GM18505 (cell line): ENCODE results near the gene CDH20.
A peak's percentile ranks its signal among the peaks of the same experiment; 100 is the strongest.

ENCODE experiments used
- ATAC-seq: cut with Tn5 transposase; IDR thresholded peaks from one replicate; pipeline ENCODE4 v1.9.1; 2021; ENCODE audit not compliant: unreplicated experiment
- POLR2A ChIP-seq: IDR thresholded peaks from 4 replicates; pipeline ENCODE4 v1.6.1; 2011; ENCODE audit warnings: borderline replicate concordance; ENCODE audit not compliant: insufficient read depth, insufficient read length; ENCODE audit errors: extremely low read depth

The CDH20 gene

DNA sequence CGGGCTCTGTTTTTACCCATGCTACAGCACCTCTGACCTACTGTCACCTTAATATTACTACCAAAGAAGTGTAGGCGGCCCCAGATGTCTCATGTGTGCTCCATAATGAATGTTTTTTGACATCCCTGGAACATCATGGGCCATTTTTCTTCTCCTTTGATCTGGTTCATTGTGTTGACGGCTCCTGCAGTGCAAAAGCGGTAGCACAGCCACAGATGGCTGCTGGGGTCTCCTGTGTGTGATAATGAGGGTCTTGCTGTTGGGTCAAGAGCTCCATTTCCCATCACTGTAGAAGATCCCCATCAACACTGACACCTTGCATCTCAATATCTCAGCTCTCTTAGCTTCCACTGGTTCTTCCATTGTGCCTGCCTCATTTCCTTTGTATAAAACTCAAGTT lies 95.0 kb downstream of the CDH20 start:
- TF ChIP-seq POLR2A, result no peak
- no peak for ATAC-seq

DNA sequence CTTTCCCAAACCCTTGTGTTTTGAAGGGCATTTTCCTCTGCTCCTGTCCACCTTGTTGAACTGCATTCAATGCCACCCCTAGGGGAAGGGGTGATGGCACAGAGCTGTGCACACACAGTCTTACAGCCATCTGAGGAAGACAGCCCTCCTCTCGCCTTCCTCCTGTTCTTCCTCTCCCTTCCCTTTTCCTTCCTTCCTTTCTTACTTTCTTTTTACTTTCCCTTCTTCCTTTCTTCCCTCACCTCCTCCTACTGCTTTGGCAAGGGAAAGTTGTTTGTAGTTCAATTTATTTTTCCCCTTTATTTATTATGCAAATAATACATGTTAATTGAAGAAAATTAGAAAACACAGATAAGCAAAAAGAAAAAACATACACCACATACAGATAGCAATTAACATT lies 99.4 kb downstream of the CDH20 start:
- TF ChIP-seq POLR2A, result no peak
- ATAC-seq, result no peak

DNA sequence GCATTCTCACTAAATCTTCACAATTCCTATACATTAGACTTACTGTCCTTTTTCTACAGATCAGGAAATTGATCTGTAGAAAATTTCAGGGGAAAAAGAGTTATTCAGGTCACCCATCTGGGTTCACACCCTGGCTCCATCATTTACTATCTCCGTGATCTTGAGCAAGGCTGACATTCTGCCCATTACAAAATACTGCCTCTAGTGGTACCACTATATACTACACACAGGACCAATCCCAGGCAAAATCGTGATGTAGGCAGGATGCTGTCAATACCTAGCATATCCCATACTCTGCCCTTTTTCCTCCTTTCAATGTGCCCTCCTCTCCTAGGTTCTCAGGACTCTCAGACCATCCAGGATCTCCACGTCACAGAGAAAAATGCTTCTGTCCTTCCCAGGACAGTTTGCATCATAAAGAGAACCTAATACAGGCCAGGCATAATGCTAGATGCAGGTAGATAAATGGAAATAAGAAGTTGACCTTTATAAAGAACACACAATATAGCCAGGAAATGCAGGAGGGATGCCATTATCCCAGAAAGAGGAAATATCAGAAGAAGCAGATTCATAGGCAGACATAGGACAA lies 101.9 kb downstream of the CDH20 start:
- ATAC-seq, result peak; percentile 94
- no peak for TF ChIP-seq POLR2A

DNA sequence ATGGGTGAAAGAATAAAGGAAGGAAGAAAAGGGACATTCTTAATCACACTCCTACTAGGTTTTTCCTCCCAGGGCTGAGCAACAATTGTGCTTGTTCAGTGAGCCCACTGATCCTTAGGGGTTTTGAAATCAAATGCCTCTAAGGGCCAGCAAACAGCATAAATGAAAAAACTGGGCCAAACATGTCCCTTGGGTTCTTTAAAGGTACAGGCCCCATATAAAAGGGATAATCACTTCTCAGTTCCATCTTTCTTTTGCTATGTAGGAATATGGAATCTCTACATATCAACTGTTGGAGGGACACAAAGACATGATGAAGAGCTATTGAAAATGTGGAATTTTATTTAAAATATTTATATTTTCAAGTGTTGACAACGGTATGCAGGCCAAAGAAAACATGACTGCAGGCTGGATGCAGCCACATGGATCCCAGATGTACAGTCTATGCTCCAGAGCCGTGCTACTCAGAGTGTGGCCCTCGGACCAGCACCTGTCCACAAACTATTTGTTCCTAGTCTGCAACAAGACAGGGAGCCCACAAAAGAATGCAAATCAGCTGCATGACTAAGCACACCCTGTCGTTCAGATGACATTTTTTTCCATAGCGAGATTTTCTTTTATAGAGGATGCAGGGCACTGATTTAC lies 110.0 kb downstream of the CDH20 start:
- TF ChIP-seq POLR2A, result no peak
- ATAC-seq, result no peak

DNA sequence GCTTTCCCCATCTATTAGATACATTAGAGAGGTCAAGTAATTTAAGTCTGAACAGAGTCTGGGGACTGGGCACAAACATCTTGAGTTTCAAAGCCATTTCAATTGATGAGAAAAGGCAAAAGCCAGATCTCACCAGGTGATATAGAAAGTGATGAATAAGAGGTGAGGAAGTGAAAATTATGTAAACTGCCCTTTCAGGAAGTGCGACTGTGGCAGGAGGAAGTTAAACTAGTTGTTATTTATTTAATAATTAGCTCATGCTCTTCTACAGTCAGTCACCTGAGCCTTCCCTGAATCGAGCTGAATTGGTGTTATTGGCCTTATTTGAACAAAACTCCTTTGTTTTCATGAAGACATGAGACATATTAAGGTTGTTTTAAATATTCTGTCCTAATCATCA lies 115.1 kb downstream of the CDH20 start:
- TF ChIP-seq POLR2A, result no peak
- peak; percentile 94 for ATAC-seq

DNA sequence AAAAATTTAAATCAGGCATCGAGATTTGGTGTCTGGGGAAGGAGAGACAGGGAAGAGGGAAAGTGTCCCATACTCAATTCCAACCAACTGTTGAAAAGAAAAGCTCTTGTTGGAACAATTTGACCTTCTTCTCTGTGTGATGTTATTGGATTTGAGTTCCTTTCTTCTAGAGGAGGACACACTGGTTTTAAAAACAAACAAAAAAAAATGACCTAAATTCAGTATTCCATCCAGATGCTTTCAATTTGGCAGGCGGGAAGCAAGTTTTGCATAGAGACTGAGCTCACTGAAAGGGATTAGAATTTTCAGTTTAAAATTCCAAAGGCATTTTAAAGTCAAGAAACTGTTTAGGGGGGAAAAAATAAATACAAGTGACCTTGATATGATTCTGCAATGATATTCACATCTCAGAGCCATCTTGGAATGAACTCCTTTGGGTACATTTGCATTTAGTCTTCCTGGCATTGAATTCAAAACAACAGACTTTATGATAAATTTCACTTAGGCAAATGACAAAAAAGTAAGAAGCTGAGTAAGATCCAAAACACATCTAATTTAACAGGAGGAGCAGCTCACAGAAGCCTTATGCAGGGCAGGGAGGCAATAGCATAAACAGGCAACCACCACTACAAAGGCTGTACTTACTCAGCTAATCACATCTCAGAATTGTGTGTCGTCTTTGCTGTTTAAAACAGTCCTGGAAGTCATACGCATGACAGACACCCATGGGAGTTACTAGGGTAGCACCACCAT lies 126.8 kb downstream of the CDH20 start:
- TF ChIP-seq POLR2A, result no peak
- no peak for ATAC-seq

DNA sequence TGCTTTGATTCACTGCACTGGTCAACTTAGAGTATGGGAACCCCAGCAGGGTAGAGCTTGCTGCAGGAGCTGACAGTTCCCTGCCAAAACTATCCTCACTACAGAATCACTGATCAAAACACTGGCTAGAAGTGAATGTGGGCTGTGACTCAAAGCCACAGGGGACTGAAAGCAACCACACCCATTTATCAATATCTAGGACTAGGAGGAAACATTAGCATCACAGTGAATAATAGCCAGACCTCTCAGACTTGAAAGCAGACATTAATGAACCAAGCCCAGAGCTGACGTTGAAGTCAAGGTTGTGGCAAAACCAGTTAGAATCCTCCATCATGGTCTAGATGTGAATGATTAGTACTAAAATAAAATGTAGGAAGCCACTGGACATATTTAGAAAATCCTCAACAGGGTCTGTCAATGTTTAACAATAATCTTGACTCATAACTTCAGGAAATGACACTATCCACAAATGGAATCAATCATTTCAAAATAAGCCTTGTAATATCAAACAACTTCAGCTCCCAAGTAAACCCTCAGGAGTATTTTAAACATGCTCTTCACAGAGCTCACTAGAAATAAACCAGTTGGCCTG lies 131.4 kb downstream of the CDH20 start:
- no peak for TF ChIP-seq POLR2A
- ATAC-seq, result no peak

DNA sequence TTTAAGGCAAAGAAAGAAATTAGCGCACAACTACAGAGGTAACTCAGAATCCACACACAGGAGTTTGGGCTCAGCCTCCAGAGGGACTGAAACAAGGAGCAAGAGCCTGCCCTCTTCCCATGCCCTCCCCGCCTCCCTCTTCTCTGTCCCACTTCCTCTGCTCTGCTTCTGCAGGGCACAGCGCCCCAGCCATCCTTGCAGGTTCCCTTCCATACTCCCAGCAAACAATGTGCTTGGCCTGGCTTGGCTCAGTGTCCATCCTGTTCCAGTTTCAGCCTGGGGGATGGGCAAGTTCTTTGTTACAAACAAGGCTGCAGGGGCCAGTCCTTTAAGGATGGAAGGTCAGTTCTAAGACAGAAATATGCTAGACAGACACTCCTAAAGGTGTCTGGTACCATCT lies 133.5 kb downstream of the CDH20 start:
- ATAC-seq, result no peak
- no peak for TF ChIP-seq POLR2A

DNA sequence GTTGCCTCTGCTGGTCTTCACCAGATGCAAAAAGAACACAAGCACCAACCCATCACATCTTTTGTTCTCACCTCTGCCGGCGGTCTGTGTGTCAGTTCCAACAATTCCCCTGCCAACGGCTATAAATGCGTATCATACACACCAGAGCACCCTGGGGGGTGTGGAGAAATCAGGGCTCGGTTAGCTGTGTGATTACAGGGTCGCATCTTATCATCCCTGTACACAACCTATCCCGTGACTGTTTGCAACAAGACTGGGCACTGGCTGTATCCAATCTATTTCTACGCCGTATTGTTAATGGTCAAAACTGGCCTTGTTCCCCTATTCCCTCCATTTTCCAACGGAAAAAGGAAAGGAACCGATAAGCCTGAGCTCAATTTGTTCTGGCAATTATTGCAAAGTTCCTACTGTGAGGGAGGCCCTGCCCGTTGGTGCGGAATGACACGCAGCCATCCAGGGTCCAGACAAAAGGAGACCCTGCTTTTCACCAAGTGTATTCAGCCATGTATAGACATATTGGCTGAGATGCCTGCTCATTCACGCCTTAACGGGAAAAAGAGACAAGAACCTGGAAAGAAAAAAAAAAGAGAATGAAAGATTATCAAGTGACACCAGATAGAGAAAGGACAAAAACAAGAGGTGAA lies 136.9 kb downstream of the CDH20 start:
- no peak for ATAC-seq
- TF ChIP-seq POLR2A, result no peak

DNA sequence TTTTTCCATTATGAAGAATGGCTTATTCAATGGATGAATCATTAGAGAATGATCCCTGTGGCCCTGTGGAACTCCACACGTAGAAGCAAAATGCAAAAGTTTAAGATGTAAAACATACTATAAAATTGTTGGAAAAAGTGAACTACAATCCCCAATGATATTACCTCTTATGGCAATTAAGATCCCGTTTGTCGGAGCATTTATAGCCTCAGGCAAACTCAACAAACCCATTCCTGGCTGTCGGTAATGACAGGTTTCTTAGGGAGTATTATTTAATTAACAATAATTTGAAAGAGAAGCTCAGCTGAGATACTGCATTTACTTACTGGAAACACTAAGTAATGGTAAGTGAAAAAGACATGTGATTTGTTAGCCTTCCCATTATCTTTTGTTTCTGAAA lies 138.3 kb downstream of the CDH20 start:
- no peak for ATAC-seq
- no peak for TF ChIP-seq POLR2A

DNA sequence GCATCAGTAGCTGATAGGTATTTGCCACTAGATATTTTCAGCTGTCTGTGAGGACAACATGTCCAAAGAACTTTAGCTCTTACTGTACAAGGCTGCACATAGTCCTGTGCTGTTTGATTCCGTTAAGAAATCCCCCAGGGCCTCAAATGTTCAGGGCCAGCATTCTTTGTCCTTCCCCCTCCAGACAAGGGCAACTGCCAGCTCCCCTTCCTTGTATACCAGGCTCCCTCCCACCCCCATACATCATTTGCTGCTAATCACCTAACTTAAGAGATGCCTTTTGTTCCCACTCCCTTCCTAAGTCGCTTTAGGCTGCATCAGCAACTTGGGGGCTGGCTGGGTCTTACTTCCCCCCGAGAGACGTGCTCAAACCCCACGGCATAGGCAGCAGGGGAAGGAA lies 138.7 kb downstream of the CDH20 start:
- no peak for TF ChIP-seq POLR2A
- no peak for ATAC-seq

DNA sequence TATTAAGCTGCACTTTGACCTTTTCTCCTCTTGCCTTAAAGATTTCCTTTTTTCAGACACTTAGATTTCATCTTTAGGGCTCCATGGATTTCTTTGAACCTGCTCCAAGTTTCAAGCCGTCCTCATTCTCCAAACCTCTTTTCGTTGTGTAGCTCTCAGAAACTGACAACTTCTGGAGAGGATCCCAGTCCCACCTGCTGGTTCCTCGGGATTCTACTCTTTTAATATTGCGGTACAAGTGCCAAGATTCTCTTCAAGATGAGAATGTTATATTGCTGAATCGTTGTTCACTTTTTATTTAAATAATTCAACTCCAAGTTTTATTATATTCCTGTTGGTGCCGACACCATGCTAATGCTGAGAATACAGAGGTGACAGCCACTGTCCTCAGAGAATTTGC lies 141.1 kb downstream of the CDH20 start:
- no peak for TF ChIP-seq POLR2A
- no peak for ATAC-seq

DNA sequence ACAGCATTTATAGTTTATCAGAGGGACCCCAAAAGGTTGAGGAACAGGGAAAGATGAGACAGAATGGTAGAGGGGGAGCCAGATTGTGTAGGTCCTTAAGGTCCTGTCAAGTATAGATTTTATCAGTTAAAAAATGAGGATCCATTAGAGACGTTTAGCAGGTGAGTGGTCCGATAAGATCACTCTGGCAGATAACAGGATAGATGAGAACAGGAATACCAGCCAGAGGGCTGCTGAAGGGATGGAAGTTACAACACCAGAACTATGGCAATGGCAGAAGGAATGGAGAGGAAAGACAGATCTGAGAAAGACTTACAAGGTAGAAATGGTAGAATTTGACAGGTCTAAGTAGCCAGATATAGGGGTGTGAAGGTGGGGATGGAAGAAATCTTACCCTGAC lies 141.7 kb downstream of the CDH20 start:
- no peak for ATAC-seq
- TF ChIP-seq POLR2A, result no peak
